ENCODE measurements around the gene GNAI2.

- TF ChIP-seq CTCF (conservative IDR thresholded peaks at IDR 0.05) (no peak), EZH2 (IDR thresholded peaks at IDR 0.05; ENCODE audit: low read depth) (no peak)
These were observed 19.2 kb downstream of the GNAI2 start for GRCh38 chr3:50255251-50255615.

Data from PC-9 (cell line).